ENCODE measurements around the gene DPP8.
"Not testable (repeated sequence)": the region's sequence is repeated elsewhere in the genome, so short reads cannot be mapped to it uniquely, and the experiment has no call there.

DPP8 gene

DNA sequence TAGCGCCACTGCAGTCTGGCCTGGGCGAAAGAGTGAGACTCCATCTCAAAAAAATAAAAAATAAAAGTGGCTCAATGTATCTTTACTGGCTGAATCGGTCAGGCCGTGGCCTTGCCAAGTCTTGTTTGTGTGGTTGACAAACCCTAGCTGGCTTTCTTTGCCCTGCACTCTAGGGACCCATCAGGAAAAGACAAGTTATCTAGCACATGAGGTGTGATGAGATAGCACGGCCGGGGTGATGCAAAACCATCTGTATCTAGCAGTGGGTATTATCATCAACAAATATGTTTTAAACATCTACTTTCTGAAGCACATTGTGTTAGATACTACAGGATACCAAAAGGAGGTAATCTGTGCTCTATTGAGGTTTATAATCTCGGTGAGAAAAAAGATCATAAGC is 3.9 kb upstream of the DPP8 start:
- no peak for DNase-seq

DNA sequence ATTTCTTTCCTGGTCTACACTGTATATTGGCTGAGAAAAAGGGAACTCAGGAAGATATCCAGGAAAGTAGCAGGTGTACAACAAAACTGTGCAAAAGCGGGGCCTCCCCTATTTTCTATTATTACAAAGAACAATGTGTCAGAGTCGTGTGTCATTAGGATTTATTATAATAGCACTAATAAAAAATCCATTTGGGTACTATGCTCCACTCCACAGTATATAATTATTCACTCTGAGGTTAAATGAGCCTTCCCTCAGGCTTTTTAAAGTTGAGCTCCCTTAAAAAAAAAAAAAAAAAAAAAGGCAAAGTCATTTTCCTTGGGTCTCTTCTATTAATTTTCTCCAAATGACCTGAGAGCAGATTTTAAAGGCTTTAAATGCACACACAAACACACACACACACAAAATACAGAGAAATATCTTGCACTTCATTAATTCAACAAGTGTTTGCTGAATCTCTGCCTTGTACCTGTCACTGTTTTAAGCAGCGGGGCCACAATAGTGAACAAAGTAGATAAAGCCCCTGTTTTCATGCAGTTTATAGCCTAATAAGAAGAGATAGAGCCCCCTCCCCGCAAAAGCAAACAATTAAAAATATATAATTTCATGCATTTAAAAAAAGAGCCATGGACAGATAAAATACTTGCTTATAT is 1.3 kb upstream of the DPP8 start:
- no peak for DNase-seq

DNA sequence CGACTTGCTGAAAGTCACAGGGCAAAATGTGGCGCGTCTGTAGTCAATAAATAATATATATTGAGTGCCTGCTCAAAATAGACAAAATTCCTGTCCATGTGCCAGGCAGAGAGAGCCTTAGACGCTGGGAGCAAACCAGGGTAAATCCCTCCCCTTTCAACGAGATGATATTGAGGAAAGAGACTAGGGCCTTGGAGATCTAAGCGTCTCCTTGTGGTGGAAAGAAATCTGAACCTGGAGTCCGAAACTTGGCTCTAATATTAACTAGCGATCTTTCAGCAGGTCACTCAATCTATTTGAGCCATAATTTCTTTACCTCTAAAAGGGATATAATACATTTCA is 348 bp upstream of the DPP8 start:
- no peak for DNase-seq

DNA sequence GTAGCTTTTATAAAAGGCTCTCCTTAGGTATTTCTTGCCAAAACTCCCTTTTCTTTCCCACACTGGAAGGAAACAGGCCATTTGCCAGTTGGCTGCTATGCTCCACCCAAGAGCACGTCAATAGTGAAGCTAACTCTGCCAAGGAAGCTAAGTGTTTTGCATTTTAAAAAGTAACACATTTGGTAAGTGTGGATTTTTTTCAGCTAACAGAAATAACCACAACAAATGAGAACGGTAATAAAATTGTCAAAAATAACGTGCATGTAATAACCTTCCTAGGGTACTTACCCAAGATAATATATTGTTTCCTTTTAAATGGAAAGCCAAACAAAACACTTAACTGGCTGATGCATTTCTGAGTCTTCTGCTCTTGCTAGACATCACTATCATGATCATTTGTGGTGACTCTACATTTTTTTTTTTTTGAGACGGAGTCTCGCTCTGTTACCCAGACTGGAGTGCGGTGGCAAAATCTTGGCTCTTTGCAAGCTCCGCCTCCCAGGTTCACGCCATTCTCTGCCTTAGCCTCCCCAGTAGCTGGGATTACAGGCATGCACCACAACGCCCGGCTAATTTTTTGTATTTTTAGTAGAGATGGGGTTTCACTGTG is 4.6 kb downstream of the DPP8 start:
- no peak for DNase-seq

DNA sequence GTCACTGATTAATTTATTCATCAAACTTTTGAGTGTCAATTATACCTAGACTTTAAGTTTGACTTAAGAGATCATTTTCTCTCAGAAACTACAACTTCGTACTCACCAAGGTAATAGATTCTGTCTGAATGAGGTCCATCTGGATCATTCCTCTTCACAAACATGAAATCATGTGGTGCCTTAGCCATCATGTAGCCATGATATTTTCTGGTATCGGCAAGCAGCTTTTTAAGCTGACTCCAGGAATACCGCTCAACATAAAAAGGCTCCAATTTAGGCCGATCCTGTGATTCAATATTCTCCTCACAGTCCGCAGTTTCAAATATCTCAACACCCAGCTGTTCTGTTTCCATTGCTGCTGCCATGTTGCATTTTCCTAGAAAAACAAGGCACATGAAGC is 5.3 kb downstream of the DPP8 start:
- DNase-seq, result no peak

- no peak for DNase-seq
Observed at GRCh38 chr15:65509321-65509720, 8.2 kb downstream of the DPP8 start.

GRCh38 chr15:65494076-65494475 is 23.4 kb downstream of the DPP8 start:
- DNase-seq, result no peak

GRCh38 chr15:65484876-65485275 is 32.6 kb downstream of the DPP8 start:
- DNase-seq, result no peak

GRCh38 chr15:65476903-65477302 is 40.6 kb downstream of the DPP8 start:
- DNase-seq, result no peak

DNA sequence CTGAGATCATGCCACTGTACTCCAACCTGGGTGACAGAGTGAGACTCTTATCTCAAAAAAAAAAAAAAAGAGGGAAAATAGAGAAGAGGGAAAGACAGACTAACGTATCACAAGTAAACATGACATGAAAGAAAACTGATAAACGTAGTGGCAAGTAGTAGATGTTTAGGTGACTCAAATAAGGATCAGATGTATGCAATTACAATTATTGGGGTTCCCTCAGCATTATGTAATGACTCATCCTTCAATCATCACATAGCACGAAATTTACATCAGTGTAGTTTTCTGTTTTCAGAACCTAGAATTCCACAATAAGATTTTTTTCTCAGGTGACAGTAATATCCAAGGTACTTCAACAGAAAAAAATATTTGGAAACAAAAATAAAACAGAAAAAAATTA is 46.6 kb downstream of the DPP8 start:
- DNase-seq, result no peak

GRCh38 chr15:65468229-65468909 is 49.1 kb downstream of the DPP8 start:
- DNase-seq, result no peak

GRCh38 chr15:65466901-65467300 is 50.6 kb downstream of the DPP8 start:
- DNase-seq, result no peak

DNA sequence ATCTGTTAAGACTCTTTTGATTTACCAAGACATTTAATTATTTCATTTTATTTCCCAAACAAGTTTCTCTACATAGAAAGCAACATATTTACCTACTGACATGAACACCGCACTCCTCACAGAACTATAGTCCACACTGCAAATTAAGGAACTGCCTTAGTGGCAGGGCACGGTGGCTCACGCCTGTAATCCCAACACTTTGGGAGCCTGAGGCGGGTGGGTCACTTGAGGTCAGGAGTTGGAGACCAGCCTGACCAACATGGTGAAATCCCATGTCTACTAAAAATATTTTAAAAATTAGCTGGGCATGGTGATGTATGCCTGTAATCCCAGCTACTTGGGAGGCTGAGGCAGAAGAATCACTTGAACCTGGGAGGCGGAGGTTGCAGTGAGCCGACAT is 54.4 kb downstream of the DPP8 start:
- not testable (repeated sequence) for DNase-seq

- no peak for DNase-seq
Observed at GRCh38 chr15:65460741-65461347, 56.6 kb downstream of the DPP8 start.

- DNase-seq, result not testable (repeated sequence)
Observed at GRCh38 chr15:65455256-65455655, 62.2 kb downstream of the DPP8 start.

- no peak for DNase-seq
Observed at GRCh38 chr15:65451989-65452388, 65.5 kb downstream of the DPP8 start.

DNA sequence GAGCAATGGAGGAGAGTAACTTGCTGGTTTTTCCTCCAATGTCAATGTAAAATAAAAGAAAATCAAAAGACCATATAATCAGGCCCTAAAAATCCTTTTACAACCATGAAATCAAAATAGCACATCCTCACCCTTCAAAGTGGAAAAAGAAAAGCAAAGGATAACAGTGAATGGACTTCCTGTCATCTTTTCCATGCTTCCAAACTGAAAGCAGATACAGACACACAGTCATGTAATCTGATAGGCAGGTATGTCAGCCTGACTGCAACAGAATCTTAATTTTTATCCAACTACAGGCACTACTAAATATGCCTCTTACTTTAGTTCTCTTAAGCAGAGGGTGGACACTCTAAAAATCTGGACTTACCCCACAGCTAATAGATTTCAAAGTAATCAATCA is 66.9 kb downstream of the DPP8 start:
- no peak for DNase-seq

GRCh38 chr15:65447145-65447544 is 70.3 kb downstream of the DPP8 start:
- no peak for DNase-seq

DNA sequence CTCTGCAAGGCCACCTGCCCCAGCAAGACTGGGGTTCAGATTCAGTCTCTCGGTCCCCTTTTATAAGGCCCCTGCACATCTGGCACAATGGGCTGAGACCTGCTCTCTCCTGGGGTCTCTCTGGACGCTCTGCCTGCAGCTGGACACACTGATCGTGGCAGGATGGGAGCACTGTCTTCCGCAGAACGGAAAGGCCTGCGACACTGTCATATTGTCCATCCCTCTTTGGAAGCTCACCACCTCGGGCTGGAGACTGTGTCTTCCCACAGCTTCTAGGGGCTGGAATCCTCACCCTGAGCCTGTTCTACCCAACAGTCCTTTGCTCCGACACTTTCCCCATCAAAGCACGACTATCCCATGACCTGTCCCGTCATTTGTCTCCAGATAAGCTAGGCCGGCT is 83.3 kb downstream of the DPP8 start:
- DNase-seq, result no peak

- no peak for DNase-seq
Observed at GRCh38 chr15:65431731-65432130, 85.8 kb downstream of the DPP8 start.

DNA sequence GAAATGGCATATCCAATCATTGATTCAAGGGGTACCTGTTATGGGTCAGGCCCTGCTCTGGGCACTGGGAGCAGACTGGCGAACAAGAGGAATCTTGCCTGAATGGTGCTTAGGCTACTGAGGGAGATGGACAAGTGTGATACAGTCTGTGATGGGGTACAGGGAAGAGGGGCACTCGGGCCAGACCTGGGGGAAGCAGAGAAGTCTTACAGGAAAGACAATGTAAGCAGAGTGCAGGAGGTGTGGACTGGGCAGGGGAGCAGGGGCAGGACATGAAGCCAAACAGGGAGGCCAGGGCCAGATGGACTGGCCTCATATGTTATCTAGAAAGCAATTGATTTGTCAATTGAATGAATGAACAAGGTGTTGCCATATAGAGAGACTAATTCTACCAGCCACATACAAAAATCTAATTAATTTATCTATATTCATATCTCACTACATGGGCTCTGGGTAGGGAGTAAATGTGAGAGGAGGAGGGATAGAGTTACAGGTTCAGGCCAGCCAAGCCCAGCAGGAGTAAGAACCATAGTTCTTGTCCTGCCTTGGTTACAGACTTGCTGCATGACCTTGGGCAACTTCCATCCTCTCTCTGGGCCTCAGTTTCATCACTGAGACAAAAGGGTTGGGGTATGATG is 91.2 kb downstream of the DPP8 start:
- DNase-seq, result no peak

DNA sequence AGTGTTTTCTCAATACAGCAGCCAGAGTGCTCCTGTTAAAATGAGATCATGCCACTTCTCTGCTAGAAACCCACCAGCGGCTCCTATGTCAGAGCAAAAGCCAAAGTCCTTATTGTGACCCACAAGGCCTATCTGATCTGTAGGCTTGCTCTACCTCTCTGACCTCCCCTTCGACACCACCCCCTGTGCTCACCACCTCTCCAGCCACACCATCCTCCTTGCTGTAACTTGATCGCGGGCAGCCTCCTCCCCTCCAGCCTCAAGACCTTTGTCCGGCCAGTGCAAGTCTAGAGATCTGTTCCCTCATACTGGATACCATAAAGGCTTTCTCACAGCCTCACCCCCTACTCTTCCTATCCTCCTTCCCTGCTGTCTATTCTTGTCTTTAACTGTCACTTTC is 92.8 kb downstream of the DPP8 start:
- no peak for DNase-seq

DNA sequence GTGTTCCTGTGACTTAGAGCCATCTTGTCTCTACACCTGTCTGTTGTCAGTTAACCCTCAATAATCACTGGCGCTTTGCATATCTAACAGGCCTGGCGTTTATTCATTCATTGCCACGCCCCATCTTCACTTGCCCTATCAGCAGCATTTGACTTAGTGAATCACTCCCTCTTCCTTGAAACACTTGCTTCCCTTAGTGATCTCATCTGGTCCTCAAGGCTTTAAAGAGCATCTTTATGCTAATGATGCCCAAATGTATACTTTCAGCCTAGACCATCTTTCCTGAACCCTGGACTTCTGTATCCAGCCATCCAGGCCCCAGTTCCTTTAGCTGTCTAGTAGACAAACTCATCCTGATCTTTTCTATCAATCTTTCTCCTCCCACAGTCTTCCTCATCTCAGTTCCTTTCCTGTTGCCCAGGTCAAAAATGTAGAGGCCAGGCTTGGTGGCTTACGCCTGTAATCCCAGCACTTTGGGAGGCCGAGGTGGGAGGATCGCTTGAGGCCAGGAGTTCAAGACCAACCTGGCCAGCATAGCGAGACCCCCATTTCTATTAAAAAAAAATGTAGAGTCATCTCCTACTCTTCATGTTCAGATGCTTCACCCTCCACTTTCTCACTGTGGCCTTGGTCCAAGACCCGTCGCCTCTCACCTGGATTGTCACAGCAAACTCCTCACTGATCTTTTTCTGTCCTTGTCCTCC is 93.4 kb downstream of the DPP8 start:
- DNase-seq, result no peak
